ENCODE results near the gene PHLPP1.

PHLPP1 gene

GRCh38 chr18:62881509-62882016 is 166.2 kb downstream of the PHLPP1 start:
- no peaks in the 10 kb centered on the region for H3K36me3 ChIP-seq
- H3K4me1 ChIP-seq = peaks cover 0 to 33% (median 12%) of the 10 kb centered on the region in 4 donors
- H3K27me3 ChIP-seq = no peaks in the 10 kb centered on the region
- intact Hi-C loops (cut with DNase I; ENCODE audit: low total_unique reads) = no loop called here
- no peak overlapping the region for H3K4me3 ChIP-seq
- no peak for TF ChIP-seq CTCF (IDR thresholded peaks at IDR 0.05)
- peak overlapping the region in 1 of 2 donors; percentile 17 for H3K27ac ChIP-seq
- DNase-seq = peak; percentile 52 to 76
- no peaks in the 10 kb centered on the region for H3K9me3 ChIP-seq

- TF ChIP-seq CTCF (IDR thresholded peaks at IDR 0.05) = no peak
- no peak overlapping the region for H3K4me3 ChIP-seq
Observed at GRCh38 chr18:62883937-62884735, 168.8 kb downstream of the PHLPP1 start.

GRCh38 chr18:62885804-62886203 is 170.5 kb downstream of the PHLPP1 start:
- Histone ChIP-seq H3K9me3 (no peaks in the 10 kb centered on the region), H3K4me1 (peaks cover 0 to 13% (median 4%) of the 10 kb centered on the region in 4 donors), H3K27me3 (no peaks in the 10 kb centered on the region), H3K27ac (no peak overlapping the region), H3K4me3 (no peak overlapping the region), H3K36me3 (no peaks in the 10 kb centered on the region)
- TF ChIP-seq CTCF (IDR thresholded peaks at IDR 0.05) = no peak
- DNase-seq = no peak
- intact Hi-C loops (cut with DNase I; ENCODE audit: low total_unique reads) = no loop called here

More at GRCh38 chr18:62883937-62884735, 168.8 kb downstream of the PHLPP1 start:
- no peaks in the 10 kb centered on the region for H3K9me3 ChIP-seq
- intact Hi-C loops (cut with DNase I; ENCODE audit: low total_unique reads) = no loop called here
- peaks cover 0 to 13% (median 4%) of the 10 kb centered on the region in 4 donors for H3K4me1 ChIP-seq
- no peaks in the 10 kb centered on the region for H3K36me3 ChIP-seq
- no peak overlapping the region for H3K27ac ChIP-seq
- no peaks in the 10 kb centered on the region for H3K27me3 ChIP-seq
- DNase-seq = no peak

- intact Hi-C loops (cut with DNase I; ENCODE audit: low total_unique reads) = no loop called here
- no peaks in the 10 kb centered on the region for H3K9me3 ChIP-seq
Observed at GRCh38 chr18:62894681-62895390, 179.5 kb downstream of the PHLPP1 start.

GRCh38 chr18:62897153-62897552 is 181.8 kb downstream of the PHLPP1 start:
- Histone ChIP-seq H3K27me3 (no peaks in the 10 kb centered on the region), H3K36me3 (peaks cover 11 to 47% (median 26%) of the 10 kb centered on the region in 3 donors), H3K27ac (no peak overlapping the region), H3K9me3 (no peaks in the 10 kb centered on the region), H3K4me1 (no peaks in the 10 kb centered on the region), H3K4me3 (no peak overlapping the region)
- DNase-seq = no peak
- intact Hi-C loops (cut with DNase I; ENCODE audit: low total_unique reads) = no loop called here
- no peak for TF ChIP-seq CTCF (IDR thresholded peaks at IDR 0.05)

More at GRCh38 chr18:62894681-62895390, 179.5 kb downstream of the PHLPP1 start:
- Histone ChIP-seq H3K36me3 (peaks cover 9 to 45% (median 26%) of the 10 kb centered on the region in 3 donors), H3K27ac (no peak overlapping the region), H3K4me1 (no peaks in the 10 kb centered on the region), H3K27me3 (no peaks in the 10 kb centered on the region), H3K4me3 (no peak overlapping the region)
- no peak for TF ChIP-seq CTCF (IDR thresholded peaks at IDR 0.05)
- no peak for DNase-seq
